Spleen (tissue), 7 donors: ENCODE data around the gene ZBED3.

Experiments used
- CTCF ChIP-seq, 11 experiments: fragments of 200-600 bp in 7 of 11; fragments of 450-650 bp in 4 of 11; sonication (generic) in 4 of 11; IDR thresholded peaks in 8 of 11; conservative IDR thresholded peaks in 3 of 11; 1 replicate in 7 of 11; 2 replicates in 4 of 11; pipeline versions ENCODE4 v1.4.0 to v1.8.0; 2016 to 2021; ENCODE audit warnings: antibody characterized with exemption in 11 of 11, inconsistent platforms in 4 of 11, mild to moderate bottlenecking in 1 of 11
- POLR2A ChIP-seq, 3 donors: fragments of 450-650 bp; IDR thresholded peaks; one replicate each; pipeline ENCODE4 v1.5.1; 2017; ENCODE audit warnings: antibody characterized with exemption in 3 of 3, mild to moderate bottlenecking in 1 of 3
- donor health status: DM: no; HTN: no; CAD: no; lungs with moderate emphysema.
- donor health status: DM: no; HTN: no; CAD: no.
- donor health status: DM: no; HTN: no; CAD: no.

- TF ChIP-seq CTCF (IDR thresholded peaks at IDR 0.05 in 8 of 11, conservative IDR thresholded peaks at IDR 0.05 in 3 of 11) (no peak), POLR2A (IDR thresholded peaks at IDR 0.05) (no peak)
These were observed 21.8 kb downstream of the ZBED3 start for GRCh38 chr5:77065256-77065655.
